GM10248 (cell line): Measurements from ENCODE around the gene DSP.

Experiments
- CTCF ChIA-PET: fragments of 300-600 bp; sonication (Branson Sonifier 250); formaldehyde crosslinking; extraction: SDS; loops from one replicate; lab custom pipeline; 2021; ENCODE audit warnings: antibody characterized with exemption; lab: Yijun Ruan, JAX
- POLR2A ChIA-PET: fragments of 350-650 bp; sonication (Branson Sonifier 250); formaldehyde crosslinking; extraction: SDS; loops from one replicate; lab custom pipeline; 2020; ENCODE audit warnings: antibody characterized with exemption; lab: Yijun Ruan, JAX
- DNase-seq: peaks from one replicate; pipeline ENCODE4 v3.0.0; 2012; ENCODE audit errors: extremely low spot score
- TF ChIP-seq, protein P1 (sequence below): IDR thresholded peaks from 2 replicates; pipeline ENCODE4 v1.5.1; 2012; ENCODE audit warnings: mild to moderate bottlenecking, low read depth; ENCODE audit errors: extremely low read depth, missing control alignments, control extremely low read depth

Gene DSP

GRCh38 chr6:7589949-7590917 is 48.8 kb downstream of the DSP start, which contains the start of gene SNRNP48:
TSS of gene SNRNP48 (plus strand) at chr6:7590198. CDS start at chr6:7590258, 60 bp downstream.
- CTCF ChIA-PET = interaction anchor here (0.7 to 1.4 kb wide), 7 partner anchors 11 to 315 kb away, joined by 3 to 5 read pairs (median 3); no protein-coding TSS in a partner anchor
- peak; percentile 94 for DNase-seq
- TF ChIP-seq, protein P1, sequence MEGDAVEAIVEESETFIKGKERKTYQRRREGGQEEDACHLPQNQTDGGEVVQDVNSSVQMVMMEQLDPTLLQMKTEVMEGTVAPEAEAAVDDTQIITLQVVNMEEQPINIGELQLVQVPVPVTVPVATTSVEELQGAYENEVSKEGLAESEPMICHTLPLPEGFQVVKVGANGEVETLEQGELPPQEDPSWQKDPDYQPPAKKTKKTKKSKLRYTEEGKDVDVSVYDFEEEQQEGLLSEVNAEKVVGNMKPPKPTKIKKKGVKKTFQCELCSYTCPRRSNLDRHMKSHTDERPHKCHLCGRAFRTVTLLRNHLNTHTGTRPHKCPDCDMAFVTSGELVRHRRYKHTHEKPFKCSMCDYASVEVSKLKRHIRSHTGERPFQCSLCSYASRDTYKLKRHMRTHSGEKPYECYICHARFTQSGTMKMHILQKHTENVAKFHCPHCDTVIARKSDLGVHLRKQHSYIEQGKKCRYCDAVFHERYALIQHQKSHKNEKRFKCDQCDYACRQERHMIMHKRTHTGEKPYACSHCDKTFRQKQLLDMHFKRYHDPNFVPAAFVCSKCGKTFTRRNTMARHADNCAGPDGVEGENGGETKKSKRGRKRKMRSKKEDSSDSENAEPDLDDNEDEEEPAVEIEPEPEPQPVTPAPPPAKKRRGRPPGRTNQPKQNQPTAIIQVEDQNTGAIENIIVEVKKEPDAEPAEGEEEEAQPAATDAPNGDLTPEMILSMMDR = no peak
- POLR2A ChIA-PET = interaction anchor here (0.6 kb wide), 1 partner anchor 512 kb away, joined by 3 read pairs; the partner anchor contains the start of gene EEF1E1

DNA sequence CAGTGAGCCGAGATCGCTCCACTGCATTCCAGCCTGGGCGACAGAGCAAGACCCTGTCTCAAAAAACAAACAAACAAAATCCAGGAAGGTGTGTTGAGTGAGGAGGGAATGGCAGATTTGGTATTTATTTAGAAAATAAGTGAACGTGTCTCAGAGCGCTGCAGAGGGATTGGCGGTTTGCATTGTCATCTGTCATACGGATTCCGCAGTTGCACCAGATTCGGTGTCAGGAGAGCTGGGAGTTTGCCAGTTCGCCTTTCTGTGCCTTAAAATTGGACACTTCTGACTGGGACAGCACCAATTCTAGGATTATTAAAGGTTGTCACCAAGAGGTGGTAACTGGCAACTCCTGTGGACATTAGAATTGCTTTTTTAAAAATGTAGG is 49.4 kb downstream of the DSP start:
- CTCF ChIA-PET = no interaction called here

DNA sequence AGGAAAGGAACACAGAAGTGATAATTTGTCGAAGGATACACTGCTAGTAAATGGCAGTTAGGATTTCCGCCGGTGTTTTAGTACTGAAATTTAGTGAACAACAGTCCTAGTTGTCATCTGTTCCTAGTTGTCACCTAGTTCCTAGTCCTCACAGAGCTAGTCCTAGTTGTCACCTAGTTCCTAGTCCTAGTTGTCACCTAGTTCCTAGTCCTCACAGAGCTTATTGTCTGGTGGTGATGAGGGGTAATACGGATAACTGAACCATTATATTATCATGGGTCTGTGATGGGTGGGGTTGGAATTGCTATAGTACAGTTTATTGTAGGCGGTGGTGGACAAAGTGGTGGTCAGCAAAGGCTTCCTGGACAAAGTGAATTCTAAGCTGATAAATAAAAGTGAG is 50.3 kb downstream of the DSP start:
- TF ChIP-seq, protein P1 = no peak
- ChIA-PET CTCF (no interaction called here), POLR2A (no interaction called here)
- DNase-seq = no peak

More for the DNA sequence above, 49.4 kb downstream of the DSP start:
- POLR2A ChIA-PET = no interaction called here
- TF ChIP-seq, protein P1 = no peak
- no peak for DNase-seq

DNA sequence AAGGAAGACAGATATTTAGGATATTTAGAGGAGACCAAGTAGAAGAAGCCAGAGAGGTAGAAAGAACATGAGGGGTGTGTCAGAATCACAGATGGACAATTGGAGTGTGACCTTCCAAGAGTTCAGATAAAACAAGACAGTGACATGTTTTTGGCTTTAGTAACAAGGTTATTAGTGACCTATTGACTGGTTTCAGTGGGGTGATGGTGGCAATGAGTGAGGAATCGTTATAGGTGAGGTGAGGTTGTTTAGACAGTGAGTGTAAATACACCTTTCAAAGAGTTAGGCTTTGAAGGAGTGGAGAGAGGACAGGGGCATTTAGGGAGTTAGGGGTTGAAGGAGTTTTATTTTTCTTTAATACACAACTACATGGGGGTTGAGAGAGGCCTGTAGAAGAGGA is 51.8 kb downstream of the DSP start:
- ChIA-PET CTCF (no interaction called here), POLR2A (no interaction called here)
- TF ChIP-seq, protein P1 = no peak
- no peak for DNase-seq

- DNase-seq = no peak
- ChIA-PET POLR2A (no interaction called here), CTCF (interaction anchor here (1.1 to 1.5 kb wide), 2 partner anchors 9 to 20 kb away, joined by 3 read pairs; no protein-coding TSS in a partner anchor)
- TF ChIP-seq, protein P1 = no peak
Measured at GRCh38 chr6:7594579-7595125, 53.2 kb downstream of the DSP start.

DNA sequence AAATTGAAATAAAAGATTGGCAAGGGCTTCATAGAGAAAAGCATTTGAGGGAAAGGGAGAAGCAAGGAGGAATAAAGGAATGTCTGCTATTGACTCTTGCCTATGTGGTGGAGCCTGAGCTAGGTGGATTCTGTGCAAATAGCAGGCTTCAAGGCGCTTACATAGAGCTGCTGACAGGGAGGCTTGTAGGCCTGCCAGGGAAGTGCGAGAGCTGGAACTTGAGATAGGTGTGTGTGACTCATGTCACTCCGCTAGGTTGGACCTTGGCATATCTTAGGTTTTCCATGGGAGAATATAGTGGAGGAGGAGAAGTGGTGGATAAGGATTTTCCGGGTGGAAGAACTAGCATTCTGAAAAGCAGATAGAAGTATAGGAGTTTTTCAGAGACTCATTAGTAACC is 62.5 kb downstream of the DSP start:
- CTCF ChIA-PET = interaction anchor here (0.9 to 1.7 kb wide), 4 partner anchors 8 to 12 kb away, joined by 3 to 7 read pairs (median 4); no protein-coding TSS in a partner anchor
- DNase-seq = no peak
- POLR2A ChIA-PET = interaction anchor here (0.6 kb wide), 1 partner anchor 36 kb away, joined by 3 read pairs; no protein-coding TSS in a partner anchor
- TF ChIP-seq, protein P1 = no peak
